Transverse colon (tissue), 4 donors: Measurements from ENCODE around the gene ANKRD10.

Experiments
- EP300 ChIP-seq: sonication (generic); formaldehyde crosslinking; IDR thresholded peaks from one replicate; pipeline ENCODE4 v1.6.1; 2017; ENCODE audit warnings: antibody characterized with exemption, low read depth
- POLR2AphosphoS5 ChIP-seq, 3 donors: sonication (generic); formaldehyde crosslinking; IDR thresholded peaks; one replicate each; pipeline ENCODE4 v1.6.1; 2016; ENCODE audit warnings: antibody characterized with exemption in 3 of 3
- TF ChIP-seq, protein P1 (sequence below), 5 experiments: fragments of 200-600 bp in 3 of 5; fragments of 450-650 bp in 2 of 5; sonication (generic) in 3 of 5; IDR thresholded peaks; 1 replicate in 2 of 5; 2 replicates in 3 of 5; pipeline ENCODE4 v1.5.1; 2016 to 2017; ENCODE audit warnings: antibody characterized with exemption in 5 of 5, inconsistent platforms in 3 of 5, mild to moderate bottlenecking in 2 of 5, moderate library complexity in 1 of 5

DNA sequence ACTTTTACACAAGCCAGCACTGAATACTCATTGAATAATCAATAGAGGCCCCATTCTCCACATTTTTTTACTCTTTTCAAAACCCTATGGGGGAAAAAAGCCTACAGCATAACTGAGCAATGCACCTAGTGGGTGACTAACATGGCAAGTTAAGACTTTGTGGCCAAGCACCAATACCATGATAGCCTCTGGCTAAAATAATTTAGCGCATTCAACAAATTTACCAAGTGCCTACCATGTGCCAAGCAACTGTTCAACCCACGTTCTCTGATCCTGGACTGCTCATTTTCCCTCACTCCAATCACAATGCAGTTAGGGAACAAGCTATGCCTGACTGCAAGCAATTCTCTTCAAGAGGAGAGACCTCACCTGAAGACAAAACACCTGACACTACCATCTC is 3.0 kb downstream of the ANKRD10 start:
- TF ChIP-seq, protein P1, sequence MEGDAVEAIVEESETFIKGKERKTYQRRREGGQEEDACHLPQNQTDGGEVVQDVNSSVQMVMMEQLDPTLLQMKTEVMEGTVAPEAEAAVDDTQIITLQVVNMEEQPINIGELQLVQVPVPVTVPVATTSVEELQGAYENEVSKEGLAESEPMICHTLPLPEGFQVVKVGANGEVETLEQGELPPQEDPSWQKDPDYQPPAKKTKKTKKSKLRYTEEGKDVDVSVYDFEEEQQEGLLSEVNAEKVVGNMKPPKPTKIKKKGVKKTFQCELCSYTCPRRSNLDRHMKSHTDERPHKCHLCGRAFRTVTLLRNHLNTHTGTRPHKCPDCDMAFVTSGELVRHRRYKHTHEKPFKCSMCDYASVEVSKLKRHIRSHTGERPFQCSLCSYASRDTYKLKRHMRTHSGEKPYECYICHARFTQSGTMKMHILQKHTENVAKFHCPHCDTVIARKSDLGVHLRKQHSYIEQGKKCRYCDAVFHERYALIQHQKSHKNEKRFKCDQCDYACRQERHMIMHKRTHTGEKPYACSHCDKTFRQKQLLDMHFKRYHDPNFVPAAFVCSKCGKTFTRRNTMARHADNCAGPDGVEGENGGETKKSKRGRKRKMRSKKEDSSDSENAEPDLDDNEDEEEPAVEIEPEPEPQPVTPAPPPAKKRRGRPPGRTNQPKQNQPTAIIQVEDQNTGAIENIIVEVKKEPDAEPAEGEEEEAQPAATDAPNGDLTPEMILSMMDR (IDR thresholded peaks at IDR 0.05) = no peak
- TF ChIP-seq EP300 = no peak
- TF ChIP-seq POLR2AphosphoS5 (IDR thresholded peaks at IDR 0.05) = no peak
